ENCODE measurements around the gene CDKAL1.
"Not testable (repeated sequence)": the region's sequence is repeated elsewhere in the genome, so short reads cannot be mapped to it uniquely, and the experiment has no call there.

The CDKAL1 gene

DNA sequence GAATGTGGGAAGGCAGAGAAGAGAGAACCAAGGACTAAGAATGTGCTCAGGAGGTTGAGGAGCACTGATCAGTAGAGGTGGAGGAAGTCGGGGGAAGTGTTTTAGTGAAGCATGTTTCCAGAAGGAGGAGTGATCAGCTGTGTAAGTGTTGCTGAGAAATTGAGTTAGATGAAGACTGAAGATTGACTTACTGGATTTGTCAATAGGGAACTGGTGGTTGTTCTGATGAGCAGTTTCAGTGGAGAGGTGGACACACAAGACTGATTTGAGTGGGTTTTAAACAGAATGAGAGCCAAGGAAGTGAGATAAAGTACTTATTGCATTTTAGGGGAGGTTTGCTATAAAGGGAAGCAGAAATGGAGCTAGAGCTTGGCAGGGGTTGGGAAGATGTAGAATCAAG is 182.6 kb downstream of the CDKAL1 start:
- CTCF ChIA-PET: interaction anchor here (0.6 kb wide), 1 partner anchor 149 kb away, joined by 5 read pairs; no protein-coding TSS in a partner anchor
- no peak for DNase-seq (ENCODE audit: extremely low spot score)
- POLR2A ChIA-PET: no interaction called here
- no peak for TF ChIP-seq FOXK2 (IDR thresholded peaks at IDR 0.05)
- no peak for TF ChIP-seq LEF1 (IDR thresholded peaks at IDR 0.05; ENCODE audit: borderline replicate concordance)
- TF ChIP-seq SP1 (IDR thresholded peaks at IDR 0.05): no peak
- no peak for TF ChIP-seq ARNT (IDR thresholded peaks at IDR 0.05)
- TF ChIP-seq, protein P1, sequence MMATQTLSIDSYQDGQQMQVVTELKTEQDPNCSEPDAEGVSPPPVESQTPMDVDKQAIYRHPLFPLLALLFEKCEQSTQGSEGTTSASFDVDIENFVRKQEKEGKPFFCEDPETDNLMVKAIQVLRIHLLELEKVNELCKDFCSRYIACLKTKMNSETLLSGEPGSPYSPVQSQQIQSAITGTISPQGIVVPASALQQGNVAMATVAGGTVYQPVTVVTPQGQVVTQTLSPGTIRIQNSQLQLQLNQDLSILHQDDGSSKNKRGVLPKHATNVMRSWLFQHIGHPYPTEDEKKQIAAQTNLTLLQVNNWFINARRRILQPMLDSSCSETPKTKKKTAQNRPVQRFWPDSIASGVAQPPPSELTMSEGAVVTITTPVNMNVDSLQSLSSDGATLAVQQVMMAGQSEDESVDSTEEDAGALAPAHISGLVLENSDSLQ (IDR thresholded peaks at IDR 0.05): no peak
- no peak for TF ChIP-seq FOXM1 (IDR thresholded peaks at IDR 0.05; ENCODE audit: borderline replicate concordance)
- no peak for TF ChIP-seq L3MBTL2 (conservative IDR thresholded peaks at IDR 0.05)
- no peak for TF ChIP-seq FOXA1 (IDR thresholded peaks at IDR 0.05)
- no peak for TF ChIP-seq SUZ12 (IDR thresholded peaks at IDR 0.05)
- no peak for TF ChIP-seq ELF4 (IDR thresholded peaks at IDR 0.05)
- TF ChIP-seq HDGF (IDR thresholded peaks at IDR 0.05; ENCODE audit: borderline replicate concordance): no peak
- no peak for TF ChIP-seq NFRKB (IDR thresholded peaks at IDR 0.05)
- TF ChIP-seq TARDBP (IDR thresholded peaks at IDR 0.05): no peak
- TF ChIP-seq CTBP1 (IDR thresholded peaks at IDR 0.05; ENCODE audit: borderline replicate concordance): no peak

DNA sequence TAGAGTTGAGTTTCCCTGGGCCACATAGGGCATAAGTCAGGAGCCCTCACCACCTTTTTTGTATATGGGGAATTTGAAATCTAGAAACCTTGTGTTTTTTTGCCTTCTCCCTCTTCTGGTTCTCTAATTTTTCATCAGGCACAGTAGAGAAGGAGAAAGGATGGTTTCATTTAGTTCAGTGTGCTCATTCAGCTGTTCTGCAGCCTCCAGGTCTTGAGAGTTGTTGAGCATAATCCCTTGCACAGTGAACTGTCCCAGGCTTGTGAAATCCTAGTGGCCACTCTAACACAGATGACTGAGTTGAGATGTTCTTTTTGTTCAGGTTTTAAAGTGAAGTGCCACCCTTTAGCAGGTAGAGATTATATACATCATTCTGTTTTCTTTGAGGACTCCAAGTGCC is 183.5 kb downstream of the CDKAL1 start:
- TF ChIP-seq FOXM1 (IDR thresholded peaks at IDR 0.05; ENCODE audit: borderline replicate concordance) (no peak), BHLHE40 (IDR thresholded peaks at IDR 0.05; ENCODE audit: borderline replicate concordance) (no peak), L3MBTL2 (conservative IDR thresholded peaks at IDR 0.05) (no peak), ARNT (IDR thresholded peaks at IDR 0.05) (no peak), ELF4 (IDR thresholded peaks at IDR 0.05) (no peak), ZNF384 (IDR thresholded peaks at IDR 0.05) (no peak), HDGF (IDR thresholded peaks at IDR 0.05; ENCODE audit: borderline replicate concordance) (no peak), FOXA1 (IDR thresholded peaks at IDR 0.05) (no peak), SP1 (IDR thresholded peaks at IDR 0.05) (no peak), SUZ12 (IDR thresholded peaks at IDR 0.05) (no peak), FOXK2 (IDR thresholded peaks at IDR 0.05) (no peak), TARDBP (IDR thresholded peaks at IDR 0.05) (no peak), NFRKB (IDR thresholded peaks at IDR 0.05) (no peak), LEF1 (IDR thresholded peaks at IDR 0.05; ENCODE audit: borderline replicate concordance) (no peak), CTBP1 (IDR thresholded peaks at IDR 0.05; ENCODE audit: borderline replicate concordance) (no peak)
- TF ChIP-seq, protein P1 (IDR thresholded peaks at IDR 0.05): no peak
- DNase-seq (ENCODE audit: extremely low spot score): no peak
- CTCF ChIA-PET: no interaction called here

DNA sequence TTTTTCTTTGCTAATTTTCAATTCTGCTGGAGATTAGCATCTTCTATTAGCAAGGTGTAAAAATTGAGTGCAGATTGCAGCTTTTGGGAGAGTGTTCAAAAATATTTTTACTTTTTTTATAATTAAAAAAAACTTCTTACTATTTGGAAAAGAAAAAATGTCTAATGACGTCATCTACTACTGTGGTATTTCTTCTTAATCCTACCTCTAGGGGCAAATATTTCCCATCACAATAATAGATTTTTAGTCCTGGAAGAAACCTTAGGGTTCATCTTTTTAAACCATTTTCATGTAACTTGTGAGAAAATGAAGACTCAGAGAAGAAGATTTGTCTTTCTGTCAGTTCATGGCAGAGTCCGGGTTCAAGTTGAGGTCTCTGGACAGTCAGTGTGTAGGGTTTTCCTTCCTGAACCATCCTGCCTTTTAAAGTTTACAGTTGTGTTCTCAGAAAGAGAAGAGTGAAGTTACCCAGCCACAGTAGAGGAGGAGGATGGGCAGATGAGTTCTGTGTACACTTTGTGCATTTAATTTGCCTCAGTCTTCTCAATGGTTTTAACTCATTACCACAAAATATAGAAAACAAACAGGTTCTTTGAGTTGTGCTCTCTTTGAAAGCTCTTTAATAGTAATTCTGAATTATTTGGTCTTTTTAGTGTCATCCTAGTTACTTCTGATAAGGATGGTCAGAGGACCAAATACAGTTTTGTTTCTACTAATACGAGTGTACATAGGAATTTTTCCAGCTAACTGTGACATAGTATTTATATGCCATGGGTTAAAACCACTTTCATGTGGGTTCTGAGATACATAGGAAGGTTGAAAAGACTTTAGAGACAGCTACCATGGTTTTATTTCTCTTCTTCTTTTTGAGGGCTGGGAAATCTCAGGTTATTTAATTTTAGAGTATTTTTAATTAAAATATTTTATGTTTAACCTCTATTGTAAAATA is 184.7 kb downstream of the CDKAL1 start:
- CTCF ChIA-PET: no interaction called here

More for the DNA sequence above, 183.5 kb downstream of the CDKAL1 start:
- POLR2A ChIA-PET: no interaction called here

DNA sequence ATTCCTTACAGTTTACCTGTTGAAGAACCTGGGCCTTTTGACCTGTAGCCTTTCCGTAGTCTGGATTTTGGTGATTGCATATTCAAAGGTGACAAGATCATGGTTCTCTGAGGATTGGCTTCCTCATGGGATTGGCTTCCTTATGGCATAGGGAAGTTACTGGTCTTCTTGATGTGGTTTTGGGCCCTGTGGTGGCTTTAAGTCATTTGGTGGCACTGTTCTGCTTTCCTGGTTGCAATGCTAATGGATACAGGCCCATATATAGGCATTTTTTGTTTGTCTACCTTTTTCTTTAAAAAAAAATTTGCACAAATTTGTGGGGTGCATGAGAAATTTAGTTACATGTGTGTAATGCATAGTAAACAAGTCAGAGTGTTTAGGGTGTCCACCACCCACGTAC is 185.7 kb downstream of the CDKAL1 start:
- DNase-seq (ENCODE audit: extremely low spot score): no peak
- ChIA-PET CTCF (no interaction called here), POLR2A (no interaction called here)
- no peak for TF ChIP-seq FOXK2 (IDR thresholded peaks at IDR 0.05)
- TF ChIP-seq, protein P1 (IDR thresholded peaks at IDR 0.05): no peak
- no peak for TF ChIP-seq ARNT (IDR thresholded peaks at IDR 0.05)
- TF ChIP-seq SUZ12 (IDR thresholded peaks at IDR 0.05): no peak
- TF ChIP-seq SP1 (IDR thresholded peaks at IDR 0.05): no peak
- TF ChIP-seq ELF4 (IDR thresholded peaks at IDR 0.05): no peak
- TF ChIP-seq FOXA1 (IDR thresholded peaks at IDR 0.05): no peak
- no peak for TF ChIP-seq HDGF (IDR thresholded peaks at IDR 0.05; ENCODE audit: borderline replicate concordance)
- TF ChIP-seq NFRKB (IDR thresholded peaks at IDR 0.05): no peak
- TF ChIP-seq ZNF384 (IDR thresholded peaks at IDR 0.05): no peak
- no peak for TF ChIP-seq LEF1 (IDR thresholded peaks at IDR 0.05; ENCODE audit: borderline replicate concordance)

More for the DNA sequence above, 184.7 kb downstream of the CDKAL1 start:
- POLR2A ChIA-PET: no interaction called here
- TF ChIP-seq SUZ12 (IDR thresholded peaks at IDR 0.05): no peak
- TF ChIP-seq BHLHE40 (IDR thresholded peaks at IDR 0.05; ENCODE audit: borderline replicate concordance): no peak
- no peak for TF ChIP-seq TARDBP (IDR thresholded peaks at IDR 0.05)
- TF ChIP-seq SP1 (IDR thresholded peaks at IDR 0.05): no peak
- no peak for TF ChIP-seq LEF1 (IDR thresholded peaks at IDR 0.05; ENCODE audit: borderline replicate concordance)
- TF ChIP-seq CTBP1 (IDR thresholded peaks at IDR 0.05; ENCODE audit: borderline replicate concordance): no peak
- no peak for TF ChIP-seq NFRKB (IDR thresholded peaks at IDR 0.05)
- no peak for TF ChIP-seq ARNT (IDR thresholded peaks at IDR 0.05)
- TF ChIP-seq, protein P1 (IDR thresholded peaks at IDR 0.05): no peak
- no peak for TF ChIP-seq FOXK2 (IDR thresholded peaks at IDR 0.05)
- TF ChIP-seq ELF4 (IDR thresholded peaks at IDR 0.05): no peak
- TF ChIP-seq HDGF (IDR thresholded peaks at IDR 0.05; ENCODE audit: borderline replicate concordance): no peak
- TF ChIP-seq FOXA1 (IDR thresholded peaks at IDR 0.05): no peak
- no peak for TF ChIP-seq ZNF384 (IDR thresholded peaks at IDR 0.05)
- TF ChIP-seq L3MBTL2 (conservative IDR thresholded peaks at IDR 0.05): no peak
- TF ChIP-seq FOXM1 (IDR thresholded peaks at IDR 0.05; ENCODE audit: borderline replicate concordance): no peak
- no peak for DNase-seq (ENCODE audit: extremely low spot score)

DNA sequence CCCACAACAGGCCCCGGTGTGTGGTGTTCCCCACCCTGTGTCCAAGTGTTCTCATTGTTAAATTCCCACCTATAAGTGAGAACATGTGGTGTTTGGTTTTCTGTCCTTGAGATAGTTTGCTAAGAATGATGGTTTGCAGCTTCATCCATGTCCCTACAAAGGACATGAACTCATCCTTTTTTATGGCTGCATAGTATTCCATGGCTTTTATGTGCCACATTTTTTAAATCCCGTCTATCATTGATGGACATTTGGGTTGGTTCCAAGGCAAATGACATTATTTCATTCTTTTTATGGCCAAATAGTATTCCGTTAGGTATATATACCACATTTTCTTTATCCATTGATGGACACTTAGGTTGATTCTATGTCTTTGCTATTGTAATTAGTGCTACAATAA is 186.9 kb downstream of the CDKAL1 start:
- CTCF ChIA-PET, POLR2A ChIA-PET: not testable (repeated sequence)

More for the DNA sequence above, 186.9 kb downstream of the CDKAL1 start:
- not testable (repeated sequence) for DNase-seq (ENCODE audit: extremely low spot score)
